ENCODE measurements around the gene ZNF622. TPM values are rescaled to one million over a fixed set of nuclear protein-coding genes. Genes with fewer than 3 reads are reported as not detected.

Gene ZNF622
- total and polyA plus RNA-seq, 10 of the 15 experiments (the other 5 are each of a cell fraction or from before 2014, with no cell fraction given) = 9.0 to 60.3 (median 31.0) TPM

DNA sequence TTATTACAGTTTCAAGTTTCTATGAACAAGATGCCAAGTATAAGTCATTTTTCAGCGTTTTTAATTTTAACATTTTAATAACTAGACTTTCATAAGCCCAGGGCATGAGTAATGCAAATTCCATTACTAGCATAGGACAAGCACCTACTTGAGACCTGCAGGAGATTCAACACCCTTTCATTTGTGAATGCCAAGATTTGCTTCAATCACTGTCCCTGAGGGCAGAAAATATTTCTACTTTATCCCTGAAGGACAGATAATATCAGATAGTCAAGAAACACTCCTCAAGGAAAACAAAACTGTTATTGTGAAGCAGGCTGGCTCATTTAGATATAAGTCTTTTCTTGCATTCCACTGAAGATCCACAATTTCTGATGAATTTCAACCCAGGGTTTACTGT, 27.7 kb upstream of the ZNF622 start:
- POLR2A ChIA-PET = no interaction called here
- no peak overlapping the region for H2AFZ ChIP-seq (ENCODE audit: control insufficient read depth, low read depth, low read length)
- no peaks in the 10 kb centered on the region for H3K27me3 ChIP-seq (replicated peaks in 1 of 2; ENCODE audit: control insufficient read depth in 2 of 2, insufficient read depth in 2 of 2, low read length in 1 of 2)
- H3K79me2 ChIP-seq (ENCODE audit: control insufficient read depth, insufficient read depth, low read length) = no peaks in the 10 kb centered on the region
- ATAC-seq = no peak
- H3K9me3 ChIP-seq (replicated peaks; ENCODE audit: control insufficient read depth, insufficient read depth, low read length) = peaks cover 2% of the 10 kb centered on the region; the same call in 1 of the 3 replicates
- intact Hi-C loops (cut with micrococcal nuclease; ENCODE audit: unreplicated experiment) = no loop called here
- H3K27ac ChIP-seq (ENCODE audit: control insufficient read depth, insufficient read depth) = no peak overlapping the region
- H3K9ac ChIP-seq (ENCODE audit: control insufficient read depth, insufficient read depth, low read length) = no peak overlapping the region
- no peak for FAIRE-seq
- no TSS peak for BruUV-seq (replicated peaks)
- no peak for DNase-seq (ENCODE audit: low read depth, low spot score)
- no peaks in the 10 kb centered on the region for H3K36me3 ChIP-seq (ENCODE audit: control insufficient read depth in 2 of 2, insufficient read depth in 2 of 2, low read length in 1 of 2)
- no peak overlapping the region for H3K4me3 ChIP-seq
- no peaks in the 10 kb centered on the region for H3K4me1 ChIP-seq (ENCODE audit: control insufficient read depth, insufficient read depth, low read length)
- in situ Hi-C loops (cut with MboI) = no loop called here
- RAD21 ChIA-PET (ENCODE audit: unreplicated experiment) = no interaction called here
- CTCF ChIA-PET = no interaction called here
- H4K20me1 ChIP-seq (ENCODE audit: control insufficient read depth, insufficient read depth) = no peaks in the 10 kb centered on the region
- H3K4me2 ChIP-seq (ENCODE audit: control insufficient read depth, insufficient read depth) = no peak overlapping the region
- TF ChIP-seq, protein P1, sequence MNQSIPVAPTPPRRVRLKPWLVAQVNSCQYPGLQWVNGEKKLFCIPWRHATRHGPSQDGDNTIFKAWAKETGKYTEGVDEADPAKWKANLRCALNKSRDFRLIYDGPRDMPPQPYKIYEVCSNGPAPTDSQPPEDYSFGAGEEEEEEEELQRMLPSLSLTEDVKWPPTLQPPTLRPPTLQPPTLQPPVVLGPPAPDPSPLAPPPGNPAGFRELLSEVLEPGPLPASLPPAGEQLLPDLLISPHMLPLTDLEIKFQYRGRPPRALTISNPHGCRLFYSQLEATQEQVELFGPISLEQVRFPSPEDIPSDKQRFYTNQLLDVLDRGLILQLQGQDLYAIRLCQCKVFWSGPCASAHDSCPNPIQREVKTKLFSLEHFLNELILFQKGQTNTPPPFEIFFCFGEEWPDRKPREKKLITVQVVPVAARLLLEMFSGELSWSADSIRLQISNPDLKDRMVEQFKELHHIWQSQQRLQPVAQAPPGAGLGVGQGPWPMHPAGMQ (IDR thresholded peaks at IDR 0.05; ENCODE audit: borderline replicate concordance) = no peak
- TF ChIP-seq TCF3 (IDR thresholded peaks at IDR 0.05; ENCODE audit: borderline replicate concordance, insufficient read depth, low read depth, low read length) (no peak), NFIC (IDR thresholded peaks at IDR 0.05; ENCODE audit: low read depth, low read length) (no peak), POLR2A (IDR thresholded peaks at IDR 0.05; ENCODE audit: low read depth, low read length) (no peak), WRNIP1 (IDR thresholded peaks at IDR 0.05; ENCODE audit: borderline replicate concordance, low read depth, low read length) (no peak), BCL11A (IDR thresholded peaks at IDR 0.05; ENCODE audit: low read depth, low read length) (no peak), SRF (IDR thresholded peaks at IDR 0.05; ENCODE audit: low read depth in 2 of 2, low read length in 2 of 2) (no peak), CHD4 (IDR thresholded peaks at IDR 0.05) (no peak)
- TF ChIP-seq, protein P2, sequence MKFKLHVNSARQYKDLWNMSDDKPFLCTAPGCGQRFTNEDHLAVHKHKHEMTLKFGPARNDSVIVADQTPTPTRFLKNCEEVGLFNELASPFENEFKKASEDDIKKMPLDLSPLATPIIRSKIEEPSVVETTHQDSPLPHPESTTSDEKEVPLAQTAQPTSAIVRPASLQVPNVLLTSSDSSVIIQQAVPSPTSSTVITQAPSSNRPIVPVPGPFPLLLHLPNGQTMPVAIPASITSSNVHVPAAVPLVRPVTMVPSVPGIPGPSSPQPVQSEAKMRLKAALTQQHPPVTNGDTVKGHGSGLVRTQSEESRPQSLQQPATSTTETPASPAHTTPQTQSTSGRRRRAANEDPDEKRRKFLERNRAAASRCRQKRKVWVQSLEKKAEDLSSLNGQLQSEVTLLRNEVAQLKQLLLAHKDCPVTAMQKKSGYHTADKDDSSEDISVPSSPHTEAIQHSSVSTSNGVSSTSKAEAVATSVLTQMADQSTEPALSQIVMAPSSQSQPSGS (IDR thresholded peaks at IDR 0.05; ENCODE audit: low read length) = no peak
- TF ChIP-seq, protein P3, sequence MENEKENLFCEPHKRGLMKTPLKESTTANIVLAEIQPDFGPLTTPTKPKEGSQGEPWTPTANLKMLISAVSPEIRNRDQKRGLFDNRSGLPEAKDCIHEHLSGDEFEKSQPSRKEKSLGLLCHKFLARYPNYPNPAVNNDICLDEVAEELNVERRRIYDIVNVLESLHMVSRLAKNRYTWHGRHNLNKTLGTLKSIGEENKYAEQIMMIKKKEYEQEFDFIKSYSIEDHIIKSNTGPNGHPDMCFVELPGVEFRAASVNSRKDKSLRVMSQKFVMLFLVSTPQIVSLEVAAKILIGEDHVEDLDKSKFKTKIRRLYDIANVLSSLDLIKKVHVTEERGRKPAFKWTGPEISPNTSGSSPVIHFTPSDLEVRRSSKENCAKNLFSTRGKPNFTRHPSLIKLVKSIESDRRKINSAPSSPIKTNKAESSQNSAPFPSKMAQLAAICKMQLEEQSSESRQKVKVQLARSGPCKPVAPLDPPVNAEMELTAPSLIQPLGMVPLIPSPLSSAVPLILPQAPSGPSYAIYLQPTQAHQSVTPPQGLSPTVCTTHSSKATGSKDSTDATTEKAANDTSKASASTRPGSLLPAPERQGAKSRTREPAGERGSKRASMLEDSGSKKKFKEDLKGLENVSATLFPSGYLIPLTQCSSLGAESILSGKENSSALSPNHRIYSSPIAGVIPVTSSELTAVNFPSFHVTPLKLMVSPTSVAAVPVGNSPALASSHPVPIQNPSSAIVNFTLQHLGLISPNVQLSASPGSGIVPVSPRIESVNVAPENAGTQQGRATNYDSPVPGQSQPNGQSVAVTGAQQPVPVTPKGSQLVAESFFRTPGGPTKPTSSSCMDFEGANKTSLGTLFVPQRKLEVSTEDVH (IDR thresholded peaks at IDR 0.05; ENCODE audit: low read depth, partially characterized antibody) = no peak
- SMC1A ChIA-PET (ENCODE audit: uncharacterized antibody, unreplicated experiment) = no interaction called here
- 0% methylated on average over 1 of the region's 1 CpG for WGBS (ENCODE audit: insufficient coverage, insufficient replicate concordance, low lambda C conversion rate, missing lambda C conversion rate)

Data from GM12878 (cell line).